Stimulated activated CD4-positive, alpha-beta T cell treated with anti-CD3 and anti-CD28 coated beads, Interleukin-15, amount 100 ng/mL, for 1 hour (primary cell): ENCODE data around the gene DDX11.
"Not testable (repeated sequence)": the region's sequence is repeated elsewhere in the genome, so short reads cannot be mapped to it uniquely, and the experiment has no call there.

Source experiments
- DNase-seq, 2 donors: peaks; one replicate each; pipeline ENCODE4 v3.0.0-alpha.2; 2020; ENCODE audit warnings: low read depth in 1 of 2, low spot score in 1 of 2

The DDX11 gene

GRCh38 chr12:31121022-31121728, 47.5 kb downstream of the DDX11 start:
- DNase-seq, result not testable (repeated sequence)

GRCh38 chr12:31122481-31122880, 48.8 kb downstream of the DDX11 start:
- DNase-seq, result no peak

- DNase-seq, result not testable (repeated sequence)
Observed at GRCh38 chr12:31124158-31124557, 50.5 kb downstream of the DDX11 start.

- DNase-seq, result not testable (repeated sequence)
Observed at GRCh38 chr12:31125171-31125570, 51.5 kb downstream of the DDX11 start.

GRCh38 chr12:31127209-31127848, 53.7 kb downstream of the DDX11 start:
- DNase-seq, result not testable (repeated sequence)

- not testable (repeated sequence) for DNase-seq
Observed at GRCh38 chr12:31136581-31136980, 62.9 kb downstream of the DDX11 start.

- not testable (repeated sequence) for DNase-seq
Observed at GRCh38 chr12:31144768-31145167, 71.1 kb downstream of the DDX11 start.

- not testable (repeated sequence) for DNase-seq
Observed at GRCh38 chr12:31145296-31145695, 71.6 kb downstream of the DDX11 start.

- not testable (repeated sequence) for DNase-seq
Observed at GRCh38 chr12:31147415-31147814, 73.8 kb downstream of the DDX11 start.

GRCh38 chr12:31150766-31151165, 77.1 kb downstream of the DDX11 start:
- DNase-seq, result not testable (repeated sequence)
